SK-N-SH treated with all-trans-retinoic acid at 6 μM for 48 hours (cell line): Measurements from ENCODE around the gene HIP1.
A peak's percentile ranks its signal among the peaks of the same experiment; 100 is the strongest.
"Not testable (repeated sequence)": the region's sequence is repeated elsewhere in the genome, so short reads cannot be mapped to it uniquely, and the experiment has no call there.

ENCODE experiments used
- ATAC-seq: fragments of 200-7000 bp; cut with Tn5 transposase; 3 replicates; pipeline ENCODE4 v1.9.1; 2020; ENCODE audit warnings: mild to moderate bottlenecking, moderate library complexity
- ARNTL ChIP-seq: fragments of 450-650 bp; formaldehyde crosslinking; IDR thresholded peaks from 2 replicates; pipeline ENCODE4 v1.5.0; 2020; ENCODE audit warnings: low read depth, mild to moderate bottlenecking, moderate library complexity, borderline replicate concordance
- BACH2 ChIP-seq: fragments of 250-450 bp; sonication (Bioruptor Pico); IDR thresholded peaks from 2 replicates; pipeline ENCODE4 v1.9.0; 2021; ENCODE audit warnings: mild to moderate bottlenecking, borderline replicate concordance
- CREB5 ChIP-seq: fragments of 250-450 bp; sonication (Bioruptor Pico); IDR thresholded peaks from 2 replicates; pipeline ENCODE4 v1.5.1; 2020; ENCODE audit warnings: low read depth, mild to moderate bottlenecking, moderate library complexity
- CSRNP3 ChIP-seq: fragments of 250-450 bp; sonication (Bioruptor Pico); IDR thresholded peaks from 2 replicates; pipeline ENCODE4 v1.5.1; 2021; ENCODE audit warnings: mild to moderate bottlenecking, moderate library complexity
- ESRRG ChIP-seq: fragments of 250-450 bp; sonication (Bioruptor Pico); IDR thresholded peaks from 2 replicates; pipeline ENCODE4 v1.6.1; 2021; ENCODE audit warnings: mild to moderate bottlenecking
- GLIS3 ChIP-seq: fragments of 250-450 bp; sonication (Bioruptor Pico); IDR thresholded peaks from 2 replicates; pipeline ENCODE4 v1.5.0; 2020; ENCODE audit warnings: mild to moderate bottlenecking, moderate library complexity
- ISL1 ChIP-seq: fragments of 250-450 bp; sonication (Bioruptor Pico); IDR thresholded peaks from 2 replicates; pipeline ENCODE4 v2.1.2; 2022; ENCODE audit warnings: mild to moderate bottlenecking, moderate library complexity
- PATZ1 ChIP-seq: fragments of 250-450 bp; sonication (Bioruptor Pico); IDR thresholded peaks from 2 replicates; pipeline ENCODE4 v1.8.0; 2020; ENCODE audit warnings: mild to moderate bottlenecking, moderate library complexity, borderline replicate concordance
- POU6F1 ChIP-seq: fragments of 250-450 bp; sonication (Bioruptor Pico); IDR thresholded peaks from 2 replicates; pipeline ENCODE4 v1.8.0; 2021; ENCODE audit warnings: low read depth, mild to moderate bottlenecking, moderate library complexity, borderline replicate concordance
- RARB ChIP-seq: fragments of 250-450 bp; sonication (Bioruptor Pico); IDR thresholded peaks from 2 replicates; pipeline ENCODE4 v1.8.0; 2021; ENCODE audit warnings: mild to moderate bottlenecking, moderate library complexity
- SNAI2 ChIP-seq: fragments of 250-450 bp; sonication (Bioruptor Pico); IDR thresholded peaks from 2 replicates; pipeline ENCODE4 v1.5.0; 2020; ENCODE audit warnings: mild to moderate bottlenecking, moderate library complexity
- TCF4 ChIP-seq: fragments of 250-450 bp; sonication (Bioruptor Pico); IDR thresholded peaks from 2 replicates; pipeline ENCODE4 v1.8.0; 2021; ENCODE audit warnings: mild to moderate bottlenecking, moderate library complexity, borderline replicate concordance
- TOX ChIP-seq: fragments of 250-450 bp; sonication (Bioruptor Pico); IDR thresholded peaks from 2 replicates; pipeline ENCODE4 v1.8.0; 2021; ENCODE audit warnings: mild to moderate bottlenecking, moderate library complexity, borderline replicate concordance
- ZC3H10 ChIP-seq: fragments of 250-450 bp; sonication (Bioruptor Pico); IDR thresholded peaks from 2 replicates; pipeline ENCODE4 v1.5.1; 2021; ENCODE audit warnings: mild to moderate bottlenecking, moderate library complexity
- ZFP3 ChIP-seq: fragments of 250-450 bp; sonication (Bioruptor Pico); IDR thresholded peaks from 2 replicates; pipeline ENCODE4 v1.5.0; 2020; ENCODE audit warnings: mild to moderate bottlenecking, moderate library complexity
- ZFP30 ChIP-seq: fragments of 450-650 bp; formaldehyde crosslinking; IDR thresholded peaks from 2 replicates; pipeline ENCODE4 v1.5.0; 2022; ENCODE audit warnings: mild to moderate bottlenecking, moderate library complexity
- ZNF565 ChIP-seq: fragments of 450-650 bp; formaldehyde crosslinking; conservative IDR thresholded peaks from 2 replicates; pipeline ENCODE4 v1.5.0; 2020; ENCODE audit warnings: low read depth, mild to moderate bottlenecking, moderate library complexity
- ZNF70 ChIP-seq: fragments of 450-650 bp; formaldehyde crosslinking; IDR thresholded peaks from 2 replicates; pipeline ENCODE4 v1.5.0; 2020; ENCODE audit warnings: mild to moderate bottlenecking, moderate library complexity
- ZNF8 ChIP-seq: fragments of 450-650 bp; formaldehyde crosslinking; IDR thresholded peaks from 2 replicates; pipeline ENCODE4 v1.5.0; 2020; ENCODE audit warnings: mild to moderate bottlenecking, moderate library complexity

Gene HIP1

GRCh38 chr7:75776295-75776971 lies 37.7 kb upstream of the HIP1 start:
- no peak for TF ChIP-seq TCF4 (CRISPR knock-in tag)
- no peak for TF ChIP-seq SNAI2 (CRISPR knock-in tag)
- TF ChIP-seq ZC3H10 (CRISPR knock-in tag) = no peak
- no peak for TF ChIP-seq ESRRG
- TF ChIP-seq ARNTL (CRISPR knock-in tag) = no peak
- TF ChIP-seq ZNF8 (CRISPR knock-in tag) = no peak
- TF ChIP-seq ZFP30 (CRISPR knock-in tag) = no peak
- TF ChIP-seq CSRNP3 = no peak
- no peak for TF ChIP-seq RARB
- TF ChIP-seq GLIS3 (CRISPR knock-in tag) = no peak
- TF ChIP-seq CREB5 (CRISPR knock-in tag) = no peak
- TF ChIP-seq PATZ1 = no peak
- TF ChIP-seq ISL1 = no peak
- no peak for TF ChIP-seq POU6F1 (CRISPR knock-in tag)
- no peak for TF ChIP-seq TOX (CRISPR knock-in tag)
- TF ChIP-seq, all 23 proteins: peak for 0
- peak; percentile 76 for ATAC-seq

GRCh38 chr7:75773958-75774357 lies 35.2 kb upstream of the HIP1 start:
- not testable (repeated sequence) for ATAC-seq

GRCh38 chr7:75772081-75773077 lies 33.6 kb upstream of the HIP1 start, which contains the start of gene CCL26:
Gene CCL26, minus strand, starts transcription at chr7:75772211. Its CDS starts 35 bp downstream, at chr7:75772176.
- peak; percentile 10; the same call in 1 of the 3 replicates for ATAC-seq
- TF ChIP-seq ARNTL (CRISPR knock-in tag) = no peak
- TF ChIP-seq ZFP3 (CRISPR knock-in tag) = peak; percentile 83

GRCh38 chr7:75771224-75771623 lies 32.5 kb upstream of the HIP1 start:
- TF ChIP-seq BACH2 = no peak
- no peak for TF ChIP-seq POU6F1 (CRISPR knock-in tag)
- TF ChIP-seq PATZ1 = no peak
- no peak for TF ChIP-seq ZNF565 (CRISPR knock-in tag)
- TF ChIP-seq RARB = no peak
- no peak for TF ChIP-seq ZC3H10 (CRISPR knock-in tag)
- TF ChIP-seq TOX (CRISPR knock-in tag) = no peak
- no peak for TF ChIP-seq TCF4 (CRISPR knock-in tag)
- TF ChIP-seq CREB5 (CRISPR knock-in tag) = no peak
- no peak for TF ChIP-seq ZNF70 (CRISPR knock-in tag)
- TF ChIP-seq ZFP3 (CRISPR knock-in tag) = no peak
- ATAC-seq = no peak
